Epithelial cell of esophagus (primary cell): ENCODE measurements around the gene ABLIM2.

Experiments
- DNase-seq: peaks from one replicate; pipeline ENCODE4 v3.0.0; 2010; ENCODE audit warnings: low read depth
- H3K4me3 ChIP-seq: 2 replicates; pipeline ENCODE4 v1.5.1; 2011; ENCODE audit warnings: mild to moderate bottlenecking, low read length, control low read depth
- TF ChIP-seq, protein P1 (sequence below): IDR thresholded peaks from 2 replicates; pipeline ENCODE4 v1.5.1; 2011; ENCODE audit warnings: low read depth, mild to moderate bottlenecking, low read length, control low read depth, inconsistent platforms; ENCODE audit not compliant: insufficient read depth; ENCODE audit errors: missing control alignments

ABLIM2 gene

DNA sequence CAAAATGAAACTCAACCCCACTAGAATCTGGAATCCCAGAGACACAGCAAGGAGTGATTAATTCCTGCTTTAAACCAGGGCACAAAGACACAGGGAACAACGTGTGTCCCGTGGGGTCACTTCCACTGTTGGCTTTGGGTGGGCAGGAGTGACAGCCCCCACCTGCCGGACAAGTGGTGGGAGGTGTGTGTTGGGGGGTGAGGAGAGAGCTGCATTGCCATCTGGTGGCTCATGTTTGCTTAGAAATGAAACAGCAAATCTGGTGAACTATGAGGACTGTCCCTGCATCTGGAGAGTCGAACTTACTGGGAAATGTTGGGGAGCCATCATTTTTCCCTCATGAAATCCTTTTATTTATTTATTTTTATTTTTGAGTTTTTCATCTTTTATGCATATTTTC, 143.1 kb downstream of the ABLIM2 start:
- no peak overlapping the region for H3K4me3 ChIP-seq
- TF ChIP-seq, protein P1, sequence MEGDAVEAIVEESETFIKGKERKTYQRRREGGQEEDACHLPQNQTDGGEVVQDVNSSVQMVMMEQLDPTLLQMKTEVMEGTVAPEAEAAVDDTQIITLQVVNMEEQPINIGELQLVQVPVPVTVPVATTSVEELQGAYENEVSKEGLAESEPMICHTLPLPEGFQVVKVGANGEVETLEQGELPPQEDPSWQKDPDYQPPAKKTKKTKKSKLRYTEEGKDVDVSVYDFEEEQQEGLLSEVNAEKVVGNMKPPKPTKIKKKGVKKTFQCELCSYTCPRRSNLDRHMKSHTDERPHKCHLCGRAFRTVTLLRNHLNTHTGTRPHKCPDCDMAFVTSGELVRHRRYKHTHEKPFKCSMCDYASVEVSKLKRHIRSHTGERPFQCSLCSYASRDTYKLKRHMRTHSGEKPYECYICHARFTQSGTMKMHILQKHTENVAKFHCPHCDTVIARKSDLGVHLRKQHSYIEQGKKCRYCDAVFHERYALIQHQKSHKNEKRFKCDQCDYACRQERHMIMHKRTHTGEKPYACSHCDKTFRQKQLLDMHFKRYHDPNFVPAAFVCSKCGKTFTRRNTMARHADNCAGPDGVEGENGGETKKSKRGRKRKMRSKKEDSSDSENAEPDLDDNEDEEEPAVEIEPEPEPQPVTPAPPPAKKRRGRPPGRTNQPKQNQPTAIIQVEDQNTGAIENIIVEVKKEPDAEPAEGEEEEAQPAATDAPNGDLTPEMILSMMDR: peak; percentile 43
- peak; percentile 7 for DNase-seq

- no peak overlapping the region for H3K4me3 ChIP-seq
- DNase-seq: no peak
- TF ChIP-seq, protein P1: no peak
Observed at GRCh38 chr4:8013976-8014726, 144.5 kb downstream of the ABLIM2 start.

DNA sequence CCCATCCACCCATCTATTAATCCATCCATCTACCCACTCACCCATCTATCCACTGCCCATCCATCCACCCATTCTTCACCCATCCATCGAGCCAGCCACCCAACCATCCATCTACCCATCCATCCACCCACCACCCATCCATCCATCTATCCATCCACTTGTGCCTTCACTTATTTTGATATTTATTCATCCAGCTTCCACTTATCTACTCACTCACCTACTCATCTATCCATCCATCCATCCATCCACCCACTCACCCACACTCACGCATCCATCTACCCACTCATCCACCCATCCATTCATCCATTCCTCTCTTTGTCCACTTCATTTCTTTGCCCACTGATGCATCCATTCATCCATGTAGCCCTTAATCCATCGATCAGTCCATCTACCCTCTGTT, 146.1 kb downstream of the ABLIM2 start:
- no peak for DNase-seq
- TF ChIP-seq, protein P1: no peak
- H3K4me3 ChIP-seq: no peak overlapping the region

DNA sequence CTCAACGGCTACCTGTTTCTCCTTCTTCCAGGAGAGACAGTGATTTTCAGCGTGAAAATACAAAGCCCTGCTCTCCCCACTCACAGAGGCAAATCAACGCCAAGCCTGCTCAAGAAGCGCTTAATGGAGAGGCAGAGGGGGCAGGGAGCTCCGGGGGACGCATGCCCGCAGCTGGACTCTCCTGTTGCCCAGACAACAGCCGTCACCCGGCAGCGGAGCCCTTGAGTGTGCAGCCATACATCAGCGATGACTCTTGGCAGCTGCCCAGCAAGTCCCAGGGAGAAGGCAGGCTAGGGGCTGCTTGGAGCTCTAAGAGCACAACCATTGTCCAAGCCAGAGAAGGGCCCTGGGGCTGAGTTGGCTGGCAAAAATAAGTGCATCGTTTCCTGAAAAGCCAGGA, 148.0 kb downstream of the ABLIM2 start:
- peak; percentile 26 for DNase-seq
- TF ChIP-seq, protein P1: no peak

GRCh38 chr4:8009710-8010511, 148.7 kb downstream of the ABLIM2 start:
- no peak for DNase-seq
- TF ChIP-seq, protein P1: no peak

More for the DNA sequence above, 148.0 kb downstream of the ABLIM2 start:
- no peak overlapping the region for H3K4me3 ChIP-seq

DNA sequence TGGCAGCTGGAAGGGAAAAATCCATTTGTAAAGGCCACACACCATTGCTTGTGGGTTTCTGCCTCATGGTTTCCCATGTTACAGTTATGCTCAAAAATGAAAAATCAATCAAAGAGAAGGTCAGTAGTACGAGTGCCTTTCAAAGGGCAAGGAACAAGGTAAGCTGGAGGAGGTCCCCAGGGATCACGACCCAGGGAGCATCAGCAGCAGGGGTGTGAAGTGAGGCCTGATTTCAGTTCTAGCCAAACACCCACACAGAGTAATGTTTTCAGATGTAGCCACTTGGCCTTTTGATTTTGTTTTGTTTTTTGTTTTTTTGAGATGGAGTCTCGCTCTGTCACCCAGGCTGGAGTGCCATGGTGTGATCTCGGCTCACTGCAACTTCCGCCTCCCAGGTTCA, 149.5 kb downstream of the ABLIM2 start:
- TF ChIP-seq, protein P1: no peak
- H3K4me3 ChIP-seq: no peak overlapping the region
- DNase-seq: no peak

More at GRCh38 chr4:8009710-8010511, 148.7 kb downstream of the ABLIM2 start:
- no peak overlapping the region for H3K4me3 ChIP-seq
